GM10847 (cell line): ENCODE results near the gene CLDN10.

Experiments used
- POLR2A ChIP-seq: IDR thresholded peaks from 2 replicates; pipeline ENCODE4 v1.6.1; 2011; ENCODE audit not compliant: insufficient read length; ENCODE audit errors: extremely low read depth

The CLDN10 gene

GRCh38 chr13:95614641-95615245 is 62.2 kb downstream of the CLDN10 start:
- no peak for TF ChIP-seq POLR2A

GRCh38 chr13:95615539-95615938 is 63.0 kb downstream of the CLDN10 start:
- TF ChIP-seq POLR2A: no peak

GRCh38 chr13:95620030-95620824 is 67.7 kb downstream of the CLDN10 start:
- no peak for TF ChIP-seq POLR2A

GRCh38 chr13:95620825-95621498 is 68.4 kb downstream of the CLDN10 start:
- TF ChIP-seq POLR2A: no peak

GRCh38 chr13:95623141-95623540 is 70.6 kb downstream of the CLDN10 start:
- TF ChIP-seq POLR2A: no peak

- no peak for TF ChIP-seq POLR2A
These were observed 71.5 kb downstream of the CLDN10 start for GRCh38 chr13:95624020-95624419.

GRCh38 chr13:95626768-95627167 is 74.2 kb downstream of the CLDN10 start:
- no peak for TF ChIP-seq POLR2A

- TF ChIP-seq POLR2A: no peak
These were observed 75.1 kb downstream of the CLDN10 start for GRCh38 chr13:95627590-95627989.

GRCh38 chr13:95628488-95628887 is 76.0 kb downstream of the CLDN10 start:
- no peak for TF ChIP-seq POLR2A

- no peak for TF ChIP-seq POLR2A
These were observed 76.6 kb downstream of the CLDN10 start for GRCh38 chr13:95629071-95629470.
